Duodenal mucosa (tissue), 2 donors: ENCODE results near the gene KLHL40.

Experiments used
- H3K27ac ChIP-seq: one replicate; pipeline ENCODE4 v1.7.0; 2013; ENCODE audit warnings: low read depth, low read length
- H3K27me3 ChIP-seq, 2 donors: one replicate each; pipeline ENCODE4 v1.7.0; 2013; ENCODE audit warnings: low read length in 2 of 2, control low read depth in 1 of 2; ENCODE audit not compliant: insufficient read depth in 2 of 2, control insufficient read depth in 1 of 2
- H3K36me3 ChIP-seq, 2 donors: one replicate each; pipeline ENCODE4 v1.7.0; 2013; ENCODE audit warnings: low read length in 2 of 2, control low read depth in 1 of 2; ENCODE audit not compliant: insufficient read depth in 2 of 2, control insufficient read depth in 1 of 2
- H3K4me1 ChIP-seq, 2 donors: one replicate each; pipeline ENCODE4 v1.7.0; 2013; ENCODE audit warnings: low read length in 2 of 2, control low read depth in 1 of 2; ENCODE audit not compliant: insufficient read depth in 2 of 2, control insufficient read depth in 1 of 2
- H3K4me3 ChIP-seq, 2 donors: one replicate each; pipeline ENCODE4 v1.7.0; 2013; ENCODE audit warnings: low read length in 2 of 2, low read depth in 1 of 2
- H3K9ac ChIP-seq, 2 donors: one replicate each; pipeline ENCODE4 v1.7.0; 2013; ENCODE audit warnings: low read length in 2 of 2, low read depth in 1 of 2
- H3K9me3 ChIP-seq, 2 donors: one replicate each; pipeline ENCODE4 v1.7.0; 2013; ENCODE audit warnings: low read length in 2 of 2, control low read depth in 1 of 2; ENCODE audit not compliant: control insufficient read depth in 1 of 2

KLHL40 gene

DNA sequence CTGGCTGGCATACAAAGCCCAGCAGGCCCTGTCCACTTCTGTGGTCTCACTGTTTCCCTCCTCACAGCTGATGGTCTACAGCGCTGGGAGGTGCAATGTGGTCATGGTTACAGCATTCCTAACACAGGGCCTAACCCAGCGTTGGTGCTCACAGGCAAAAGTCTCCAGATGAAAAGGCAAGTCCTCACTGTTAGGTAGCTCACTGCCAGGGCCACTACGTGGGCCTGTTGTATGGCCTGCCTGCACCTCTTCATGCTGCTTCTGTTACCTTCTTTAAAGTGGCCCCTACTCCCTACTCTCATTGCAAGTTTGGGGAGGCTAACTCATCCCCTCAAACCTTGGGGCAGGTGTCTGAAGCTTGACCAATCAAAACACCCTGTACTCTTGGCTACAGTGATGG lies 56.5 kb downstream of the KLHL40 start:
- Histone ChIP-seq H3K27me3 (no peaks in the 10 kb centered on the region), H3K9me3 (no peaks in the 10 kb centered on the region), H3K9ac (no peak overlapping the region), H3K36me3 (no peaks in the 10 kb centered on the region), H3K4me1 (peaks cover 3 to 4% of the 10 kb centered on the region in 2 donors), H3K4me3 (no peak overlapping the region), H3K27ac (no peak overlapping the region)
